ENCODE measurements around the gene ATXN2.
"Not testable (repeated sequence)": the region's sequence is repeated elsewhere in the genome, so short reads cannot be mapped to it uniquely, and the experiment has no call there.

Gene ATXN2

GRCh38 chr12:111599453-111600204, 514 bp upstream of the ATXN2 start:
- DNase-seq (ENCODE audit: low spot score), result peak; percentile 97

- peak; percentile 62 for DNase-seq (ENCODE audit: low spot score)
Measured at GRCh38 chr12:111597831-111598636, 1.1 kb downstream of the ATXN2 start.

- DNase-seq (ENCODE audit: low spot score), result peak; percentile 59
Measured at GRCh38 chr12:111596985-111597830, 1.9 kb downstream of the ATXN2 start.

GRCh38 chr12:111595341-111595835, 3.7 kb downstream of the ATXN2 start:
- DNase-seq (ENCODE audit: low spot score), result not testable (repeated sequence)

GRCh38 chr12:111591399-111592010, 7.6 kb downstream of the ATXN2 start:
- DNase-seq (ENCODE audit: low spot score), result not testable (repeated sequence)

GRCh38 chr12:111590552-111590951, 8.6 kb downstream of the ATXN2 start:
- no peak for DNase-seq (ENCODE audit: low spot score)

GRCh38 chr12:111589601-111590000, 9.5 kb downstream of the ATXN2 start:
- DNase-seq (ENCODE audit: low spot score), result no peak

- no peak for DNase-seq (ENCODE audit: low spot score)
Measured at GRCh38 chr12:111588010-111588409, 11.1 kb downstream of the ATXN2 start.

- DNase-seq (ENCODE audit: low spot score), result no peak
Measured at GRCh38 chr12:111586986-111587385, 12.1 kb downstream of the ATXN2 start.

GRCh38 chr12:111585690-111586089, 13.4 kb downstream of the ATXN2 start:
- no peak for DNase-seq (ENCODE audit: low spot score)

- DNase-seq (ENCODE audit: low spot score), result no peak
Measured at GRCh38 chr12:111584959-111585358, 14.2 kb downstream of the ATXN2 start.

- DNase-seq (ENCODE audit: low spot score), result not testable (repeated sequence)
Measured at GRCh38 chr12:111583506-111583905, 15.6 kb downstream of the ATXN2 start.

- DNase-seq (ENCODE audit: low spot score), result no peak
Measured at GRCh38 chr12:111582133-111582747, 16.9 kb downstream of the ATXN2 start.

- no peak for DNase-seq (ENCODE audit: low spot score)
Measured at GRCh38 chr12:111581434-111582132, 17.5 kb downstream of the ATXN2 start.

GRCh38 chr12:111580737-111581136, 18.4 kb downstream of the ATXN2 start:
- no peak for DNase-seq (ENCODE audit: low spot score)

GRCh38 chr12:111580119-111580425, 19.0 kb downstream of the ATXN2 start:
- no peak for DNase-seq (ENCODE audit: low spot score)

- DNase-seq (ENCODE audit: low spot score), result no peak
Measured at GRCh38 chr12:111578971-111579340, 20.2 kb downstream of the ATXN2 start.

- no peak for DNase-seq (ENCODE audit: low spot score)
Measured at GRCh38 chr12:111578276-111578970, 20.7 kb downstream of the ATXN2 start.

GRCh38 chr12:111574797-111575443, 24.2 kb downstream of the ATXN2 start:
- no peak for DNase-seq (ENCODE audit: low spot score)

GRCh38 chr12:111573476-111573875, 25.6 kb downstream of the ATXN2 start:
- DNase-seq (ENCODE audit: low spot score), result no peak
